WTC11 (cell line): Measurements from ENCODE around the gene PTPRK. TPM values are rescaled to one million over a fixed set of nuclear protein-coding genes. Genes with fewer than 3 reads are reported as not detected.

Experiments used
- ATAC-seq: fragments of 200-7000 bp; cut with Tn5 transposase; 2 replicates; pipeline ENCODE4 v1.10.0; 2021; ENCODE audit warnings: mild to moderate bottlenecking, moderate library complexity
- CTCF ChIA-PET: fragments of 300-600 bp; sonication (Branson Sonifier 250); formaldehyde crosslinking; loops from one replicate; lab custom pipeline; 2021; ENCODE audit warnings: antibody characterized with exemption; lab: Charles Lee
- POLR2A ChIA-PET: fragments of 350-600 bp; sonication (Branson Sonifier 250); formaldehyde crosslinking; loops from one replicate; lab custom pipeline; 2021; ENCODE audit warnings: antibody characterized with exemption; lab: Charles Lee
- DNase-seq: peaks from one replicate; pipeline ENCODE4 v3.0.0; 2021; ENCODE audit warnings: low spot score
- H3K27ac Mint-ChIP-seq: 2 replicates; pipeline ENCODE4 v1.8.0; 2021; ENCODE audit warnings: mixed read lengths
- H3K27me3 Mint-ChIP-seq: 2 replicates; pipeline ENCODE4 v1.8.0; 2021; ENCODE audit warnings: low read depth, mild to moderate bottlenecking, moderate library complexity, mixed read lengths
- H3K36me3 Mint-ChIP-seq: 2 replicates; pipeline ENCODE4 v1.8.0; 2021; ENCODE audit warnings: mixed read lengths
- H3K4me1 Mint-ChIP-seq: 2 replicates; pipeline ENCODE4 v1.8.0; 2022; ENCODE audit warnings: mixed read lengths
- H3K4me3 Mint-ChIP-seq: 2 replicates; pipeline ENCODE4 v1.8.0; 2021; ENCODE audit warnings: mild to moderate bottlenecking, moderate library complexity, mixed read lengths
- H3K9me3 Mint-ChIP-seq: 2 replicates; pipeline ENCODE4 v1.8.0; 2021; ENCODE audit warnings: mixed read lengths
- CREB1 ChIP-seq: sonication (generic); formaldehyde crosslinking; IDR thresholded peaks from 2 replicates; pipeline ENCODE4 v1.8.0; 2023; ENCODE audit warnings: mild to moderate bottlenecking, missing genetic modification reagents
- ELF4 ChIP-seq: sonication (generic); formaldehyde crosslinking; IDR thresholded peaks from 2 replicates; pipeline ENCODE4 v1.8.1; 2022; ENCODE audit warnings: low read depth, mild to moderate bottlenecking, moderate library complexity, missing genetic modification reagents
- EMX1 ChIP-seq: fragments of 250-450 bp; sonication (Bioruptor Pico); IDR thresholded peaks from 2 replicates; pipeline ENCODE4 v1.8.0; 2021; ENCODE audit warnings: mild to moderate bottlenecking
- IRF2 ChIP-seq: sonication (generic); formaldehyde crosslinking; IDR thresholded peaks from 2 replicates; pipeline ENCODE4 v1.8.0; 2022; ENCODE audit warnings: low read depth, missing genetic modification reagents, borderline replicate concordance
- MYBL2 ChIP-seq: sonication (generic); formaldehyde crosslinking; IDR thresholded peaks from 2 replicates; pipeline ENCODE4 v1.8.1; 2023; ENCODE audit warnings: mild to moderate bottlenecking, moderate library complexity, missing genetic modification reagents
- NR2C2 ChIP-seq: sonication (generic); formaldehyde crosslinking; IDR thresholded peaks from 2 replicates; pipeline ENCODE4 v1.8.0; 2022; ENCODE audit warnings: mild to moderate bottlenecking, missing genetic modification reagents
- OVOL2 ChIP-seq: fragments of 250-450 bp; sonication (Bioruptor Pico); IDR thresholded peaks from 2 replicates; pipeline ENCODE4 v1.9.0; 2021; ENCODE audit warnings: mild to moderate bottlenecking, borderline replicate concordance
- PREB ChIP-seq: sonication (generic); formaldehyde crosslinking; IDR thresholded peaks from 2 replicates; pipeline ENCODE4 v1.8.1; 2022; ENCODE audit warnings: mild to moderate bottlenecking, missing genetic modification reagents, moderate library complexity, borderline replicate concordance
- SP1 ChIP-seq: sonication (generic); formaldehyde crosslinking; conservative IDR thresholded peaks from 2 replicates; pipeline ENCODE4 v1.8.1; 2022; ENCODE audit warnings: missing genetic modification reagents
- USF2 ChIP-seq: sonication (generic); formaldehyde crosslinking; IDR thresholded peaks from 2 replicates; pipeline ENCODE4 v1.8.1; 2023; ENCODE audit warnings: mild to moderate bottlenecking, missing genetic modification reagents, moderate library complexity
- ZNF138 ChIP-seq: sonication (generic); formaldehyde crosslinking; conservative IDR thresholded peaks from 2 replicates; pipeline ENCODE4 v1.8.1; 2022; ENCODE audit warnings: mild to moderate bottlenecking, moderate library complexity, missing genetic modification reagents
- ZNF219 ChIP-seq: sonication (generic); formaldehyde crosslinking; IDR thresholded peaks from 2 replicates; pipeline ENCODE4 v1.8.0; 2023; ENCODE audit warnings: missing genetic modification reagents, mild to moderate bottlenecking, borderline replicate concordance
- ZNF416 ChIP-seq: fragments of 250-450 bp; sonication (Bioruptor Pico); IDR thresholded peaks from 2 replicates; pipeline ENCODE4 v1.9.0; 2021; ENCODE audit warnings: mild to moderate bottlenecking, inconsistent platforms
- total RNA-seq: library from RNA; stranded (reverse); gene quantifications from 3 replicates; pipeline ENCODE4 v1.2.3, GENCODE V29; 2021
- TF ChIP-seq, protein P1 (sequence below): sonication (generic); formaldehyde crosslinking; IDR thresholded peaks from 2 replicates; pipeline ENCODE4 v1.8.0; 2022; ENCODE audit warnings: mild to moderate bottlenecking, missing genetic modification reagents
- TF ChIP-seq, protein P2 (sequence below): sonication (generic); formaldehyde crosslinking; IDR thresholded peaks from 2 replicates; pipeline ENCODE4 v1.8.0; 2023; ENCODE audit warnings: missing genetic modification reagents
- TF ChIP-seq, protein P3 (sequence below): sonication (generic); formaldehyde crosslinking; IDR thresholded peaks from 2 replicates; pipeline ENCODE4 v1.8.1; 2023; ENCODE audit warnings: mild to moderate bottlenecking, missing genetic modification reagents
- TF ChIP-seq, protein P4 (sequence below): fragments of 250-450 bp; sonication (Bioruptor Pico); IDR thresholded peaks from 2 replicates; pipeline ENCODE4 v1.9.0; 2021; ENCODE audit warnings: mild to moderate bottlenecking, borderline replicate concordance
- TF ChIP-seq, protein P5 (sequence below): sonication (generic); formaldehyde crosslinking; IDR thresholded peaks from 2 replicates; pipeline ENCODE4 v1.8.1; 2022; ENCODE audit warnings: low read depth, missing genetic modification reagents, borderline replicate concordance

The PTPRK gene
- total RNA-seq, 1 experiment from 2014 or later, result 44.8 TPM

- TF ChIP-seq PREB (no peak), ELF4 (CRISPR knock-in tag) (no peak), CREB1 (CRISPR knock-in tag) (no peak), MYBL2 (CRISPR knock-in tag) (no peak), EMX1 (CRISPR knock-in tag) (no peak), OVOL2 (CRISPR knock-in tag) (no peak), ZNF219 (CRISPR knock-in tag) (no peak), ZNF416 (CRISPR knock-in tag) (no peak), USF2 (CRISPR knock-in tag) (no peak), NR2C2 (CRISPR knock-in tag) (no peak)
- TF ChIP-seq, protein P1, sequence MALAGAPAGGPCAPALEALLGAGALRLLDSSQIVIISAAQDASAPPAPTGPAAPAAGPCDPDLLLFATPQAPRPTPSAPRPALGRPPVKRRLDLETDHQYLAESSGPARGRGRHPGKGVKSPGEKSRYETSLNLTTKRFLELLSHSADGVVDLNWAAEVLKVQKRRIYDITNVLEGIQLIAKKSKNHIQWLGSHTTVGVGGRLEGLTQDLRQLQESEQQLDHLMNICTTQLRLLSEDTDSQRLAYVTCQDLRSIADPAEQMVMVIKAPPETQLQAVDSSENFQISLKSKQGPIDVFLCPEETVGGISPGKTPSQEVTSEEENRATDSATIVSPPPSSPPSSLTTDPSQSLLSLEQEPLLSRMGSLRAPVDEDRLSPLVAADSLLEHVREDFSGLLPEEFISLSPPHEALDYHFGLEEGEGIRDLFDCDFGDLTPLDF (CRISPR knock-in tag), result no peak
- TF ChIP-seq, protein P2, sequence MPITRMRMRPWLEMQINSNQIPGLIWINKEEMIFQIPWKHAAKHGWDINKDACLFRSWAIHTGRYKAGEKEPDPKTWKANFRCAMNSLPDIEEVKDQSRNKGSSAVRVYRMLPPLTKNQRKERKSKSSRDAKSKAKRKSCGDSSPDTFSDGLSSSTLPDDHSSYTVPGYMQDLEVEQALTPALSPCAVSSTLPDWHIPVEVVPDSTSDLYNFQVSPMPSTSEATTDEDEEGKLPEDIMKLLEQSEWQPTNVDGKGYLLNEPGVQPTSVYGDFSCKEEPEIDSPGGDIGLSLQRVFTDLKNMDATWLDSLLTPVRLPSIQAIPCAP, result no peak
- TF ChIP-seq, protein P3, sequence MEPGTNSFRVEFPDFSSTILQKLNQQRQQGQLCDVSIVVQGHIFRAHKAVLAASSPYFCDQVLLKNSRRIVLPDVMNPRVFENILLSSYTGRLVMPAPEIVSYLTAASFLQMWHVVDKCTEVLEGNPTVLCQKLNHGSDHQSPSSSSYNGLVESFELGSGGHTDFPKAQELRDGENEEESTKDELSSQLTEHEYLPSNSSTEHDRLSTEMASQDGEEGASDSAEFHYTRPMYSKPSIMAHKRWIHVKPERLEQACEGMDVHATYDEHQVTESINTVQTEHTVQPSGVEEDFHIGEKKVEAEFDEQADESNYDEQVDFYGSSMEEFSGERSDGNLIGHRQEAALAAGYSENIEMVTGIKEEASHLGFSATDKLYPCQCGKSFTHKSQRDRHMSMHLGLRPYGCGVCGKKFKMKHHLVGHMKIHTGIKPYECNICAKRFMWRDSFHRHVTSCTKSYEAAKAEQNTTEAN (CRISPR knock-in tag), result no peak
- TF ChIP-seq, protein P4, sequence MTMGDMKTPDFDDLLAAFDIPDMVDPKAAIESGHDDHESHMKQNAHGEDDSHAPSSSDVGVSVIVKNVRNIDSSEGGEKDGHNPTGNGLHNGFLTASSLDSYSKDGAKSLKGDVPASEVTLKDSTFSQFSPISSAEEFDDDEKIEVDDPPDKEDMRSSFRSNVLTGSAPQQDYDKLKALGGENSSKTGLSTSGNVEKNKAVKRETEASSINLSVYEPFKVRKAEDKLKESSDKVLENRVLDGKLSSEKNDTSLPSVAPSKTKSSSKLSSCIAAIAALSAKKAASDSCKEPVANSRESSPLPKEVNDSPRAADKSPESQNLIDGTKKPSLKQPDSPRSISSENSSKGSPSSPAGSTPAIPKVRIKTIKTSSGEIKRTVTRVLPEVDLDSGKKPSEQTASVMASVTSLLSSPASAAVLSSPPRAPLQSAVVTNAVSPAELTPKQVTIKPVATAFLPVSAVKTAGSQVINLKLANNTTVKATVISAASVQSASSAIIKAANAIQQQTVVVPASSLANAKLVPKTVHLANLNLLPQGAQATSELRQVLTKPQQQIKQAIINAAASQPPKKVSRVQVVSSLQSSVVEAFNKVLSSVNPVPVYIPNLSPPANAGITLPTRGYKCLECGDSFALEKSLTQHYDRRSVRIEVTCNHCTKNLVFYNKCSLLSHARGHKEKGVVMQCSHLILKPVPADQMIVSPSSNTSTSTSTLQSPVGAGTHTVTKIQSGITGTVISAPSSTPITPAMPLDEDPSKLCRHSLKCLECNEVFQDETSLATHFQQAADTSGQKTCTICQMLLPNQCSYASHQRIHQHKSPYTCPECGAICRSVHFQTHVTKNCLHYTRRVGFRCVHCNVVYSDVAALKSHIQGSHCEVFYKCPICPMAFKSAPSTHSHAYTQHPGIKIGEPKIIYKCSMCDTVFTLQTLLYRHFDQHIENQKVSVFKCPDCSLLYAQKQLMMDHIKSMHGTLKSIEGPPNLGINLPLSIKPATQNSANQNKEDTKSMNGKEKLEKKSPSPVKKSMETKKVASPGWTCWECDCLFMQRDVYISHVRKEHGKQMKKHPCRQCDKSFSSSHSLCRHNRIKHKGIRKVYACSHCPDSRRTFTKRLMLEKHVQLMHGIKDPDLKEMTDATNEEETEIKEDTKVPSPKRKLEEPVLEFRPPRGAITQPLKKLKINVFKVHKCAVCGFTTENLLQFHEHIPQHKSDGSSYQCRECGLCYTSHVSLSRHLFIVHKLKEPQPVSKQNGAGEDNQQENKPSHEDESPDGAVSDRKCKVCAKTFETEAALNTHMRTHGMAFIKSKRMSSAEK (CRISPR knock-in tag), result no peak
Measured at GRCh38 chr6:128233531-128233930, 286.9 kb downstream of the PTPRK start (continued).

GRCh38 chr6:128230267-128230989, 290.0 kb downstream of the PTPRK start:
- H3K36me3 Mint-ChIP-seq, result no peaks in the 10 kb centered on the region
- no peak for DNase-seq
- ChIA-PET POLR2A (no interaction called here), CTCF (no interaction called here)
- H3K27me3 Mint-ChIP-seq, result no peaks in the 10 kb centered on the region
- no peaks in the 10 kb centered on the region for H3K4me1 Mint-ChIP-seq
- H3K9me3 Mint-ChIP-seq, result no peaks in the 10 kb centered on the region
- H3K4me3 Mint-ChIP-seq, result no peak overlapping the region
- ATAC-seq, result no peak
- H3K27ac Mint-ChIP-seq, result no peak overlapping the region
- TF ChIP-seq, protein P1 (CRISPR knock-in tag), result no peak
- TF ChIP-seq, protein P3 (CRISPR knock-in tag), result no peak
- TF ChIP-seq, protein P2, result no peak
- TF ChIP-seq, protein P5, sequence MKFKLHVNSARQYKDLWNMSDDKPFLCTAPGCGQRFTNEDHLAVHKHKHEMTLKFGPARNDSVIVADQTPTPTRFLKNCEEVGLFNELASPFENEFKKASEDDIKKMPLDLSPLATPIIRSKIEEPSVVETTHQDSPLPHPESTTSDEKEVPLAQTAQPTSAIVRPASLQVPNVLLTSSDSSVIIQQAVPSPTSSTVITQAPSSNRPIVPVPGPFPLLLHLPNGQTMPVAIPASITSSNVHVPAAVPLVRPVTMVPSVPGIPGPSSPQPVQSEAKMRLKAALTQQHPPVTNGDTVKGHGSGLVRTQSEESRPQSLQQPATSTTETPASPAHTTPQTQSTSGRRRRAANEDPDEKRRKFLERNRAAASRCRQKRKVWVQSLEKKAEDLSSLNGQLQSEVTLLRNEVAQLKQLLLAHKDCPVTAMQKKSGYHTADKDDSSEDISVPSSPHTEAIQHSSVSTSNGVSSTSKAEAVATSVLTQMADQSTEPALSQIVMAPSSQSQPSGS (CRISPR knock-in tag), result no peak
- TF ChIP-seq SP1 (CRISPR knock-in tag), result no peak
- TF ChIP-seq ZNF138 (CRISPR knock-in tag), result no peak
- TF ChIP-seq ZNF219 (CRISPR knock-in tag), result no peak
- no peak for TF ChIP-seq IRF2 (CRISPR knock-in tag)
